SK-N-MC (cell line): ENCODE data around the gene MYO10.

ENCODE experiments used
- EZH2 ChIP-seq: fragments of 200-600 bp; sonication (generic); IDR thresholded peaks from one replicate; pipeline ENCODE4 v1.6.1; 2017; ENCODE audit warnings: antibody characterized with exemption
- FOXP2 ChIP-seq: optimal IDR thresholded peaks from 2 replicates; pipeline ENCODE3; 2011; ENCODE audit warnings: mild to moderate bottlenecking, moderate library complexity; ENCODE audit not compliant: insufficient read depth; ENCODE audit errors: extremely low read length, control extremely low read depth
- POLR2AphosphoS5 ChIP-seq: IDR thresholded peaks from 2 replicates; pipeline ENCODE4 v1.6.1; 2012; ENCODE audit warnings: mild to moderate bottlenecking, low read depth, low read length, borderline replicate concordance

- TF ChIP-seq POLR2AphosphoS5 (no peak), EZH2 (no peak), FOXP2 (no peak)
These were observed 163.5 kb downstream of the MYO10 start for GRCh38 chr5:16772556-16772955.
